ENCODE results near the gene FASTKD2.
"Not testable (repeated sequence)": the region's sequence is repeated elsewhere in the genome, so short reads cannot be mapped to it uniquely, and the experiment has no call there.

The FASTKD2 gene

GRCh38 chr2:206798000-206798399 is 32.6 kb downstream of the FASTKD2 start:
- Histone ChIP-seq H3K36me3 (ENCODE audit: control insufficient read depth, insufficient read depth, low read length) (no peaks in the 10 kb centered on the region), H3K9ac (ENCODE audit: low read depth, low read length) (no peak overlapping the region), H3K4me3 (ENCODE audit: low read depth, low read length) (no peak overlapping the region), H3K27me3 (ENCODE audit: control insufficient read depth, insufficient read depth, low read length) (no peaks in the 10 kb centered on the region), H3K9me3 (ENCODE audit: control insufficient read depth, insufficient read depth, low read length) (no peaks in the 10 kb centered on the region), H3K4me1 (ENCODE audit: control insufficient read depth, insufficient read depth, low read length) (peaks cover 25% of the 10 kb centered on the region)

GRCh38 chr2:206799083-206799482 is 33.7 kb downstream of the FASTKD2 start:
- peaks cover 31% of the 10 kb centered on the region for H3K4me1 ChIP-seq (ENCODE audit: control insufficient read depth, insufficient read depth, low read length)
- no peaks in the 10 kb centered on the region for H3K9me3 ChIP-seq (ENCODE audit: control insufficient read depth, insufficient read depth, low read length)
- no peaks in the 10 kb centered on the region for H3K36me3 ChIP-seq (ENCODE audit: control insufficient read depth, insufficient read depth, low read length)
- H3K4me3 ChIP-seq (ENCODE audit: low read depth, low read length), result no peak overlapping the region
- H3K9ac ChIP-seq (ENCODE audit: low read depth, low read length), result no peak overlapping the region
- H3K27me3 ChIP-seq (ENCODE audit: control insufficient read depth, insufficient read depth, low read length), result no peaks in the 10 kb centered on the region

DNA sequence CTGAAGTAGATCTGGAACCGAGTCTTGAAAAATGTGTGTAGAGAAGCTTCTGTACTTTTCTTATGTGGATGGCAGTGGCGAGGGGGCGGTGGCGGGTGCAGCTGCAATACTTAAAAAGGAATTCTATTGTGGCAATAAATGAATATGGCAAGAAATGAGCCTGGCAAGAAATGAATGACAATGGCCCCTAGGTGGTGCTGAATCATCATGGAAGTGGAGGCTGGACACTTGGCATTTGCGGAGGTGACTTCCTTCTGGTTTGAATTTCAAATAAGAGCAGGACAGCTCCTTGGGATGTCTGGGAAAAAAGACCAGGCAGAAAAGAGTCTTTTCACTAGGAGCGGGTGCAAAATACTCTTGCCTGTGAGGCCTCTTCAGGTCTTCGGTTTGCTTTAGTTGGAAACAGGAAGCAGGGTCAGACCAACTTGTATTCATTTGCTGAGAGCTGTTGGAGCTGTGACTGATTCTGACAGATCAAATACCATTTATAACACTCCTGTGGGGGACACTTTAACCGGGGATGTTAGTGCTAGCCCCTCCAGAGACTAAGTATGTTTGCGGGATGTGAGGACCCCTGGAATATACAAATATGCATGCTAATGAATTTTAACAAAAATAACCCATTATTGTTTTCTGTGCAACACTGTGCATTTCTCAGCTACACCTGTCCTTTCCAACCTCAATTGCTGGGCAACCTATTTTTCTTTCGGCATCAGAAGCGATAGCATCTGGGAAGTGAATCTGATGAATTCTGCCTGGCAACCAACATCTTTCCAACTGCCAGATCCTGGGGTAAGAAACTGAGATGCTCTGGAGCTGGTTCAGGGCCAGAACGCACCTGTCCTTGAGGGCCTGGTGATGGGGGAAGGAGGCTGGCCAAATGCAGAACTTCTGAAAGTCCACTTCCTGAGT is 35.4 kb downstream of the FASTKD2 start:
- H3K4me3 ChIP-seq (ENCODE audit: low read depth, low read length), result no peak overlapping the region
- H3K9me3 ChIP-seq (ENCODE audit: control insufficient read depth, insufficient read depth, low read length), result no peaks in the 10 kb centered on the region
- no peaks in the 10 kb centered on the region for H3K27me3 ChIP-seq (ENCODE audit: control insufficient read depth, insufficient read depth, low read length)
- H3K36me3 ChIP-seq (ENCODE audit: control insufficient read depth, insufficient read depth, low read length), result peaks cover 2% of the 10 kb centered on the region
- peaks cover 38% of the 10 kb centered on the region for H3K4me1 ChIP-seq (ENCODE audit: control insufficient read depth, insufficient read depth, low read length)
- no peak overlapping the region for H3K9ac ChIP-seq (ENCODE audit: low read depth, low read length)

DNA sequence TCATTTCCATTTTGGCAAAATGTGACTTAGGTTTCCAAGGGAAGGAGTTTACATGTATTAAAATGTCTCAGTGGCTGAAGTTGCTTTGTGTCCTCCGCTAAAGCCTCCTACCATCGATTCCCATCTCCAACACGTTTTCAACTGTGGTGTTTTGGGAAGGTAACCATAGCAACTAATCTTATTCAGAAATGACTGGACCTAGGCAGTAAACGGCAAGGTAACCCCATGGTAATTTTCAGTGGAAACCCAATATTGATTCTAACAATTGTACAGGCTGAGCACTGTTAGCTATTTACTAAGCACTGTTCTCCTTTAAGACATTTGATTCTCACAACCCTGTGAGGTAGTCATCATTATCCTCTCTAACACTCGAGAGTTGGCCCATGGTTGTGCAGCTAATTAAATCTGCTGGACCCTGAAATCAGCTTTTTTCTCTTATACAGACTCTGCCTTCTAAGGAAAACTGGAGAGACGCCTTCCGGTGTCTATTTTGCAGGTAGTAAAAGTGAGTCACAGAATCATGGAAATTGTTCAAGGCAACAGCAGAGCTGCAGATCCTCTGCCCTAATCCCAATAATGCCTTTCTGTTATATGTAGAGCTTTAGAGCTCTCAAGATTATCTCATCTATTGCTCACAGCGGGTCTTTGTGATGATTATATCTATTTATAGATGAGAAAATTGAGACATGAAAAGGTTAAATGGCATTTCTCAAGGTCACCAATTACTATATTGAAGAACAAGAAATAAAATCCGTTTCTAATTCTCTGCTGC is 36.2 kb downstream of the FASTKD2 start:
- H3K4me1 ChIP-seq (ENCODE audit: control insufficient read depth, insufficient read depth, low read length), result peaks cover 40% of the 10 kb centered on the region

GRCh38 chr2:206802654-206803514 is 37.5 kb downstream of the FASTKD2 start:
- peaks cover 40% of the 10 kb centered on the region for H3K4me1 ChIP-seq (ENCODE audit: control insufficient read depth, insufficient read depth, low read length)
- no peaks in the 10 kb centered on the region for H3K9me3 ChIP-seq (ENCODE audit: control insufficient read depth, insufficient read depth, low read length)
- H3K9ac ChIP-seq (ENCODE audit: low read depth, low read length), result peak overlapping the region; percentile 29
- peaks cover 9% of the 10 kb centered on the region for H3K36me3 ChIP-seq (ENCODE audit: control insufficient read depth, insufficient read depth, low read length)
- H3K27me3 ChIP-seq (ENCODE audit: control insufficient read depth, insufficient read depth, low read length), result no peaks in the 10 kb centered on the region
- H3K4me3 ChIP-seq (ENCODE audit: low read depth, low read length), result no peak overlapping the region

More for the DNA sequence above, 36.2 kb downstream of the FASTKD2 start:
- Histone ChIP-seq H3K9ac (ENCODE audit: low read depth, low read length) (no peak overlapping the region), H3K27me3 (ENCODE audit: control insufficient read depth, insufficient read depth, low read length) (no peaks in the 10 kb centered on the region), H3K36me3 (ENCODE audit: control insufficient read depth, insufficient read depth, low read length) (peaks cover 9% of the 10 kb centered on the region), H3K9me3 (ENCODE audit: control insufficient read depth, insufficient read depth, low read length) (no peaks in the 10 kb centered on the region), H3K4me3 (ENCODE audit: low read depth, low read length) (no peak overlapping the region)

DNA sequence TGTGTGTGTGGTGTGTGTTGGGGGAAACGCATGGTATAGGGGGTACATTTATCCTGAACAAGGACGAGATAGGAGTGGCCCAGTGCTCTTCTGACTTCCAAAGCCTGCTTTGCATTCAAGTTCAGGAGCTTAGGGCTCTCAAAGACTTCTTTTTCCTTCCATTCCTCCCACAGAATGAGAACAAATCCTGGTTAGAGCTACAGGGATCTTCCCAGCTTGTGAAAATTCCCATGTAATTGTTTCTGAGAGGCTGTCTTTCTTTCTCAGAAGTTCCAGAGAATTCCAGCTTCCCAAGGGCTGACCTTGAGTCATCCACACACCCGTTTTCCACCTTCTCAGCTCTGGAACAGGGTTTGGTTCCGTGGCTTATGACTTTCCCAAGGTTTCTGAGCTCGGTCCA is 38.9 kb downstream of the FASTKD2 start:
- H3K27me3 ChIP-seq (ENCODE audit: control insufficient read depth, insufficient read depth, low read length), result no peaks in the 10 kb centered on the region
- no peaks in the 10 kb centered on the region for H3K9me3 ChIP-seq (ENCODE audit: control insufficient read depth, insufficient read depth, low read length)
- H3K4me3 ChIP-seq (ENCODE audit: low read depth, low read length), result no peak overlapping the region
- H3K4me1 ChIP-seq (ENCODE audit: control insufficient read depth, insufficient read depth, low read length), result peaks cover 40% of the 10 kb centered on the region
- H3K9ac ChIP-seq (ENCODE audit: low read depth, low read length), result no peak overlapping the region
- H3K36me3 ChIP-seq (ENCODE audit: control insufficient read depth, insufficient read depth, low read length), result peaks cover 9% of the 10 kb centered on the region

DNA sequence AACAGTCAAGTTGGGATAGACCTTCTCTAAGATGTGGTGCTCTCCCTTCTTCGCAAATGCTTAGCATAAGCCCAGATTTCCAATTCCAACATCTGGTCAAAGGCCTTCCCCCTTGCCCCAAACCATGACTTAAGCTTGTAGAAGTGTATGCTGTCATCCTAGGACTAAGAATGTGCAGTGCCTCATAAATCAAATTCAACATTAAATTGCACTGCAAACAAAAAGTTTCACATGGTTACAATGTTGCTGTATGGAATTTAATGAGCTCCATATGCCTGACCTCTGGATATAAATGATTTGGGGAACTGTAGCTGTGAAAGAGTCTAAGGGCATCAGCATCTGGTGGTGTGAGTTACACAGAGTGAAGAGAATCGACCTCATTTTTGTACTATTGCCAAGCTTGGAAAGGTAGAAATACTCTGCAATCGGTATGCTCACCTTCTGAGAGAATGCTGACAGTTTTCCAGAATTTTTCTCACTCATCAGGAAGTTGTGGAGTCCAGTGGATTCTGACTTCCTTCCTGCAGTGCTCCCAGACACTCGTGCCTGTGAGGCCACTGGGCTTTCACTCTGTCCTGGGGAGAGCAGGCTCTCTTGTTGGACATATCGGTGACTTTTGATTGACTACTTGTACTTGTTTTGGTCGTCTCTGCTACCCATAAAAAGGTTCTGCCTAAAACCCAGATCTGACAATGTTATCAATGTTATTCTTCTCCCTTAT is 40.6 kb downstream of the FASTKD2 start:
- Histone ChIP-seq H3K4me3 (ENCODE audit: low read depth, low read length) (peak overlapping the region; percentile 4), H3K27me3 (ENCODE audit: control insufficient read depth, insufficient read depth, low read length) (no peaks in the 10 kb centered on the region), H3K9ac (ENCODE audit: low read depth, low read length) (peak overlapping the region; percentile 57), H3K9me3 (ENCODE audit: control insufficient read depth, insufficient read depth, low read length) (no peaks in the 10 kb centered on the region), H3K36me3 (ENCODE audit: control insufficient read depth, insufficient read depth, low read length) (peaks cover 9% of the 10 kb centered on the region), H3K4me1 (ENCODE audit: control insufficient read depth, insufficient read depth, low read length) (peaks cover 28% of the 10 kb centered on the region)

- H3K9ac ChIP-seq (ENCODE audit: low read depth, low read length), result peak overlapping the region; percentile 37
- not testable (repeated sequence) for H3K9me3 ChIP-seq (ENCODE audit: control insufficient read depth, insufficient read depth, low read length); H3K27me3 ChIP-seq (ENCODE audit: control insufficient read depth, insufficient read depth, low read length)
Measured at GRCh38 chr2:206807624-206808023, 42.2 kb downstream of the FASTKD2 start.

DNA sequence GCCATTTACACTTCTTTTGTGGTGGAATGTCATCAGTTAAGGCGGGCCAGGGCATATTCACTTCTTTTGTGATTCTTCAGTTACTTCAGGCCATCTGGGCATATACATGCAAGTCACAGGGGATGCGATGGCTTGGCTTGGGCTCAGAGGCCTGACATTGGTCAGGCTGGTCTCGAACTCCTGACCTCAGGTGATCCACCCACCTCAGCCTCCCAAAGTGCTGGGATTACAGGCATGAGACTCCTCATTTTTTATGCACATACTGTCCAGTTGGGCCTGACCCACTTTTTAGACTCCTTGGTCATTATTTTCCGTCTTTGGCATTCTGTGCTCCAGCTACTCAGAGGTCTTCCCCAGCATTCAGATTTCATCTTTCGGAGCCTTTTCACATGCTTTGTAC is 47.1 kb downstream of the FASTKD2 start:
- Histone ChIP-seq H3K4me3 (ENCODE audit: low read depth, low read length) (peak overlapping the region; percentile 39), H3K9ac (ENCODE audit: low read depth, low read length) (peak overlapping the region; percentile 66), H3K4me1 (ENCODE audit: control insufficient read depth, insufficient read depth, low read length) (peaks cover 26% of the 10 kb centered on the region)
- H3K27me3 ChIP-seq (ENCODE audit: control insufficient read depth, insufficient read depth, low read length); H3K9me3 ChIP-seq (ENCODE audit: control insufficient read depth, insufficient read depth, low read length); H3K36me3 ChIP-seq (ENCODE audit: control insufficient read depth, insufficient read depth, low read length): not testable (repeated sequence)

More at GRCh38 chr2:206807624-206808023, 42.2 kb downstream of the FASTKD2 start:
- peak overlapping the region; percentile 13 for H3K4me3 ChIP-seq (ENCODE audit: low read depth, low read length)
- H3K36me3 ChIP-seq (ENCODE audit: control insufficient read depth, insufficient read depth, low read length), result not testable (repeated sequence)
- peaks cover 20% of the 10 kb centered on the region for H3K4me1 ChIP-seq (ENCODE audit: control insufficient read depth, insufficient read depth, low read length)

GRCh38 chr2:206814498-206814897 is 49.1 kb downstream of the FASTKD2 start:
- Histone ChIP-seq H3K9me3 (ENCODE audit: control insufficient read depth, insufficient read depth, low read length) (no peaks in the 10 kb centered on the region), H3K9ac (ENCODE audit: low read depth, low read length) (no peak overlapping the region), H3K4me3 (ENCODE audit: low read depth, low read length) (no peak overlapping the region), H3K4me1 (ENCODE audit: control insufficient read depth, insufficient read depth, low read length) (peaks cover 30% of the 10 kb centered on the region), H3K27me3 (ENCODE audit: control insufficient read depth, insufficient read depth, low read length) (no peaks in the 10 kb centered on the region), H3K36me3 (ENCODE audit: control insufficient read depth, insufficient read depth, low read length) (no peaks in the 10 kb centered on the region)

- Histone ChIP-seq H3K4me3 (ENCODE audit: low read depth, low read length) (no peak overlapping the region), H3K4me1 (ENCODE audit: control insufficient read depth, insufficient read depth, low read length) (peaks cover 4% of the 10 kb centered on the region), H3K9me3 (ENCODE audit: control insufficient read depth, insufficient read depth, low read length) (no peaks in the 10 kb centered on the region), H3K27me3 (ENCODE audit: control insufficient read depth, insufficient read depth, low read length) (no peaks in the 10 kb centered on the region), H3K9ac (ENCODE audit: low read depth, low read length) (no peak overlapping the region), H3K36me3 (ENCODE audit: control insufficient read depth, insufficient read depth, low read length) (no peaks in the 10 kb centered on the region)
Measured at GRCh38 chr2:206820807-206821206, 55.4 kb downstream of the FASTKD2 start.
